ENCODE results near the gene SRGAP3.

Gene SRGAP3

GRCh38 chr3:9196020-9196419 is 53.4 kb downstream of the SRGAP3 start:
- H3K4me2 ChIP-seq (ENCODE audit: low read length), result no peak overlapping the region
- no peak overlapping the region for H3K9ac ChIP-seq (ENCODE audit: low read depth, low read length)
- H3K36me3 ChIP-seq (ENCODE audit: insufficient read depth, low read length), result no peaks in the 10 kb centered on the region
- H3K4me3 ChIP-seq (ENCODE audit: low read length), result no peak overlapping the region
- no peaks in the 10 kb centered on the region for H3K4me1 ChIP-seq (ENCODE audit: control insufficient read depth, insufficient read depth, low read length)
- H3K27me3 ChIP-seq (ENCODE audit: control insufficient read depth, insufficient read depth, low read length), result peaks cover 10% of the 10 kb centered on the region
- no peaks in the 10 kb centered on the region for H3K9me3 ChIP-seq (replicated peaks; ENCODE audit: low read length)

DNA sequence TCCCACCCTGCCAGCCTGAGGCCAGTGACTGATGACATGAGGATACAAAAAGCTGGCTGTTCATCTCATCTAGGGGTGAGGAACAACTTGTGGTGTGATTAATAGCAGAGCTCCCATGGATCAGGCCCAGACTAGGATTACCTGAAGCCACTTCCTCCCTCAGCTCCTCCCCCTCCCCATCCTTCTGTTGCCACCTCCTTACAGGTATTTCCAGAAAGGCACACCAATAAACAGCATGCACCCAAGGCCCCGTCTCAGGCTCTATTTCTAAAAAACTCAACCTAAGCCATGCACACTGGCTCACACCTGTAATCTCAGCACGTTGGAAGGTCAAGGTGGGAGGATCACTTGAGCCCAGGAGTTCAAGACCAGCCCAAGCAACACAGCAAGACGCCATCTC is 54.1 kb downstream of the SRGAP3 start:
- Histone ChIP-seq H3K27me3 (ENCODE audit: control insufficient read depth, insufficient read depth, low read length) (peaks cover 10% of the 10 kb centered on the region), H3K4me3 (ENCODE audit: low read length) (no peak overlapping the region), H3K4me2 (ENCODE audit: low read length) (no peak overlapping the region), H3K4me1 (ENCODE audit: control insufficient read depth, insufficient read depth, low read length) (no peaks in the 10 kb centered on the region), H3K36me3 (ENCODE audit: insufficient read depth, low read length) (no peaks in the 10 kb centered on the region), H3K9ac (ENCODE audit: low read depth, low read length) (no peak overlapping the region), H3K9me3 (replicated peaks; ENCODE audit: low read length) (no peaks in the 10 kb centered on the region)

GRCh38 chr3:9194509-9195184 is 54.8 kb downstream of the SRGAP3 start:
- Histone ChIP-seq H3K27me3 (ENCODE audit: control insufficient read depth, insufficient read depth, low read length) (peaks cover 10% of the 10 kb centered on the region), H3K4me2 (ENCODE audit: low read length) (no peak overlapping the region), H3K36me3 (ENCODE audit: insufficient read depth, low read length) (no peaks in the 10 kb centered on the region), H3K4me1 (ENCODE audit: control insufficient read depth, insufficient read depth, low read length) (no peaks in the 10 kb centered on the region), H3K9ac (ENCODE audit: low read depth, low read length) (no peak overlapping the region), H3K4me3 (ENCODE audit: low read length) (no peak overlapping the region), H3K9me3 (replicated peaks; ENCODE audit: low read length) (no peaks in the 10 kb centered on the region)

DNA sequence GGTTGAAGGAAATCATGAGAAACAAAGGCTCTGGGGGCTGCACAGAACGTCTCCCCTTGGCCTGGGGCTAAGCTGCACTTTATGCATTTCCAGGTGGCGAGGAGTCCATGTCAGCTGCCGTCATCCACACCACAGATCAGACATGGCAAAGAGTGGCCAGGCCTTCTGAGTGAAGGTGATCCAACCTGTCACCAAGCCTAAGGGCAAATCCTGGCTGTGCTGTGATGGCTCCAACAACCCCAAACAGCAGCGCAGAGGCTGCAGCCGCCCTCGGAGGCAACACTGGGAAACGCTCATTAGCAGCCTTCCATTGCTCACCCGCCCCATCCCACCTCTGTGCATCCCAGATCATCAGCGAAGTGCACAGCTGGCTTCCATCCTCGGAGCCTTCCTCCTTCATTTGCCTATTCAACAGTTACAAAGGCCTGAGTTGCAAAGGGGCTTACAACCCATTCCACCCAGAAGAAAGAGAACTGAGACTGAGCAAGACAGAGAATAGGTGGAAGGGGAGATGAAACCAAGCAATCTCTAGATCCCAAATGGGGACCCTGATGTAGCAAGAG is 55.7 kb downstream of the SRGAP3 start:
- no peaks in the 10 kb centered on the region for H3K36me3 ChIP-seq (ENCODE audit: insufficient read depth, low read length)
- no peak overlapping the region for H3K9ac ChIP-seq (ENCODE audit: low read depth, low read length)
- no peak overlapping the region for H3K4me2 ChIP-seq (ENCODE audit: low read length)
- H3K4me3 ChIP-seq (ENCODE audit: low read length), result no peak overlapping the region
- H3K4me1 ChIP-seq (ENCODE audit: control insufficient read depth, insufficient read depth, low read length), result no peaks in the 10 kb centered on the region
- H3K9me3 ChIP-seq (replicated peaks; ENCODE audit: low read length), result no peaks in the 10 kb centered on the region
- peaks cover 15% of the 10 kb centered on the region for H3K27me3 ChIP-seq (ENCODE audit: control insufficient read depth, insufficient read depth, low read length)

DNA sequence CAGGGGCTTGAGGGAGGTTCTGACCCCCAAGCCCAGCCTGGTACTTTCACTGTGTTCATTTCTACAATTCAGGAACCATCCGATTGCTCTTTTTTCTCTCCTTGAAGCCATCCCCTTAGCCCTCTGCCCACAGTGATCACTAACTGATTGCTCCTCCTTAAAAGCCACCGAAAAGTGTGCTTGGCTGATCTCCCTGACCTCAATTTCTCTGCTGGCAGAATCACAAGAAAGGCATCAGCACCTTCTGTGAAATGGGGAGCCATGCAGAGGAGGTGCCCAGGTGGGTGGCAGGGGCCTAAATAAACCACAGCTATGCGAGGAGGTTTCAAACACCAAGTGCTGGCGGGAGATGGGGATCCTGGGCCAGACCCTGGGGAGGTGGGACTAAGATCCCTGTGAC is 56.2 kb downstream of the SRGAP3 start:
- Histone ChIP-seq H3K9ac (ENCODE audit: low read depth, low read length) (no peak overlapping the region), H3K27me3 (ENCODE audit: control insufficient read depth, insufficient read depth, low read length) (peaks cover 18% of the 10 kb centered on the region), H3K9me3 (replicated peaks; ENCODE audit: low read length) (no peaks in the 10 kb centered on the region), H3K36me3 (ENCODE audit: insufficient read depth, low read length) (no peaks in the 10 kb centered on the region), H3K4me3 (ENCODE audit: low read length) (no peak overlapping the region), H3K4me1 (ENCODE audit: control insufficient read depth, insufficient read depth, low read length) (no peaks in the 10 kb centered on the region), H3K4me2 (ENCODE audit: low read length) (no peak overlapping the region)

DNA sequence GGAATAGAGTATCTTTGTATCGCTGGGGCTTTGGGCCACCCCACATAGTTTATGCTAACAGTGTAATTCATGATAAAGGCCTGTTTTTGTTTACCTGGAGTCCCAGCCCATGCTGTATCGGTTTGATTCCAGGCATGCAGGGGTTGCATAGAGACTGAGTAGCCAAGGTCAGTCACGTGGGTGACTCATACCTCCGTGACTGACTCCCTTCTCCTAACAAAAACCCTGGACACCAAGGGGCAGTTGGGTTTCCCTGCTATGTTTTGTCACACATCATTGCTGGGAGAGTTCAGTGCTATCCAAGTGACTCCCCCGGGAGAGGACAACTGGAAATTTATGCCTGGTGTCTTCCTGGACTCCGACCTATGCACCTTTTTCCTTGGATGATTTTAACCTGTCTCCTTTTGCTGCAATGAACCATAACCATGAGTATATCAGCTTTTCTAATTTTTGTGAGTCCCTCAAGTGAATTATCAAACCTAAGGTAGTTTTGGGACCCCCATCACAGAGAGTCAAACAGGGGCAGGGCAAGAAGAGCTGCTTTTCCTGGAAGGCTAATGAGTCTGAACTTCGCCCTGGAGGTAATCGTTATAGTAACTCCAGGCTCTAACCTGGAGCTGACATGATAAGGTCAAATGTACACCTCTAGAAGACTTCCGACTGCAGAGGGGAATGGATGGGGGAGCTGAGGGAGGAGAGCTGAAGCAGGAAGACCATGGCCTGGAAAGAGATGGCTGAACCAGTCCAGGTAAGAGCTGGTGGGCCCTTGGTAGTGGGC is 57.0 kb downstream of the SRGAP3 start:
- no peaks in the 10 kb centered on the region for H3K9me3 ChIP-seq (replicated peaks; ENCODE audit: low read length)

GRCh38 chr3:9190276-9190675 is 59.2 kb downstream of the SRGAP3 start:
- Histone ChIP-seq H3K4me3 (ENCODE audit: low read length) (no peak overlapping the region), H3K4me2 (ENCODE audit: low read length) (no peak overlapping the region), H3K4me1 (ENCODE audit: control insufficient read depth, insufficient read depth, low read length) (no peaks in the 10 kb centered on the region), H3K9me3 (replicated peaks; ENCODE audit: low read length) (no peaks in the 10 kb centered on the region), H3K9ac (ENCODE audit: low read depth, low read length) (no peak overlapping the region), H3K27me3 (ENCODE audit: control insufficient read depth, insufficient read depth, low read length) (peaks cover 30% of the 10 kb centered on the region), H3K36me3 (ENCODE audit: insufficient read depth, low read length) (no peaks in the 10 kb centered on the region)

More for the DNA sequence above, 57.0 kb downstream of the SRGAP3 start:
- Histone ChIP-seq H3K9ac (ENCODE audit: low read depth, low read length) (no peak overlapping the region), H3K36me3 (ENCODE audit: insufficient read depth, low read length) (no peaks in the 10 kb centered on the region), H3K4me3 (ENCODE audit: low read length) (no peak overlapping the region), H3K4me1 (ENCODE audit: control insufficient read depth, insufficient read depth, low read length) (no peaks in the 10 kb centered on the region), H3K4me2 (ENCODE audit: low read length) (no peak overlapping the region), H3K27me3 (ENCODE audit: control insufficient read depth, insufficient read depth, low read length) (peaks cover 21% of the 10 kb centered on the region)

DNA sequence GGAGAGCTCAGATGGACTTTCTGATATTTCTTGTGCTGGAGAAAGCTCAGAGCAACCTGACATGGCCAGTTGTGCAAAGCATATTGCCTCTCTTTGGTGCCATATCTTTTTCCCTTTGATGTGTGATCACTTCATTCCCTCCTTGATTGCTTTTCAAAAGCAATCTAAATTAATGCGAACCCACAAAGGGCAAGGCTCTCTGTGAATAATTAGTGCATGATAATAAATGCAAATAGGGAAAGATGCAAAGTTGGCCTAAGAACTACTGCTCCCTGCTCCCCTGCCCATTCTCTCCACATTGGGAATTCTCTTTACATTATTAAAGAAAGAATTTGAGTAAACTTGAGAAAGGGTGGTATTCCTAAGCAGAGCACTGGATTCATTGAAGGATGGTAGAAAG is 60.9 kb downstream of the SRGAP3 start:
- H3K27me3 ChIP-seq (ENCODE audit: control insufficient read depth, insufficient read depth, low read length), result peaks cover 35% of the 10 kb centered on the region
- H3K9me3 ChIP-seq (replicated peaks; ENCODE audit: low read length), result no peaks in the 10 kb centered on the region
- no peak overlapping the region for H3K4me2 ChIP-seq (ENCODE audit: low read length)
- H3K36me3 ChIP-seq (ENCODE audit: insufficient read depth, low read length), result no peaks in the 10 kb centered on the region
- H3K9ac ChIP-seq (ENCODE audit: low read depth, low read length), result no peak overlapping the region
- H3K4me3 ChIP-seq (ENCODE audit: low read length), result no peak overlapping the region
- H3K4me1 ChIP-seq (ENCODE audit: control insufficient read depth, insufficient read depth, low read length), result no peaks in the 10 kb centered on the region

DNA sequence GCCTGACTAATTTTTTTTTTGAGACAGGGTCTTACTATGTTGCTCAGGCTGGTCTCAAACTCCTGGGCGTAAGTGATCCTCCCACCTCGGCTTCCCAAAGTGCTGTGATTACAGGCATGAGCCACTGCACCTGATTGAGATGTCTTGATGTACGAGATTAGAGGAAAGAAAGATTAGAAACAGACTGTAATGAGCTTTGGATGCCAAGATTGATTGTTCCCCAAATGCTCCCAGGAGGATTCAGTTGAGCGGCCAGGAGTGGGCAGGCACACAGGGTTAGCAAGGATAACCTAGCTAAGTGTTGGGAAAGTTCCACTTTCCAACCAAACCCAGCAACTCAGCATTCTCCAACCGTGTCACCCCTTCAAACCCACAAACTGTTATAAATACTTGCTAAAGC is 63.7 kb downstream of the SRGAP3 start:
- Histone ChIP-seq H3K4me3 (ENCODE audit: low read length) (no peak overlapping the region), H3K9ac (ENCODE audit: low read depth, low read length) (no peak overlapping the region), H3K4me2 (ENCODE audit: low read length) (no peak overlapping the region), H3K9me3 (replicated peaks; ENCODE audit: low read length) (no peaks in the 10 kb centered on the region), H3K4me1 (ENCODE audit: control insufficient read depth, insufficient read depth, low read length) (no peaks in the 10 kb centered on the region), H3K27me3 (ENCODE audit: control insufficient read depth, insufficient read depth, low read length) (peaks cover 40% of the 10 kb centered on the region), H3K36me3 (ENCODE audit: insufficient read depth, low read length) (no peaks in the 10 kb centered on the region)

DNA sequence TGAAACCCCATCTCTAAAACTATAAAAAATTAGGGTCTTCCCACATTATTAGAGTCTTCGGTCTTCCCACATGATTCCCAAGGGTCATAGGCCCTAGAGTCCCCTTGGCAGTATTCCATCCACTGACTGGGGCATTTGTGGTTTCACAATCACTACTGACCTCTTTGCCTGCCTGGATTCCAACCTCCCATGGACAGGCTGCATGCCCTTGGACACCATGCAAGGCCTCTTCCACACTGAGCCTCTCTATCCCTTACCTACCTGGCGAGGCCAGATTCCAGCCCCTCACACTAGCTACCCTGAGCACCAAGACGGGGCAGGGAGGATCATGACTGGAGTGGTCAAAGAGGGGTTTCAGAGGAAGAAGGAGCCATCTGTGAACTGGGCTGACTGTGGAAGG is 64.4 kb downstream of the SRGAP3 start:
- H3K9me3 ChIP-seq (replicated peaks; ENCODE audit: low read length), result no peaks in the 10 kb centered on the region
- no peaks in the 10 kb centered on the region for H3K4me1 ChIP-seq (ENCODE audit: control insufficient read depth, insufficient read depth, low read length)
- H3K36me3 ChIP-seq (ENCODE audit: insufficient read depth, low read length), result no peaks in the 10 kb centered on the region

GRCh38 chr3:9184461-9184835 is 65.0 kb downstream of the SRGAP3 start:
- H3K9ac ChIP-seq (ENCODE audit: low read depth, low read length), result no peak overlapping the region
- no peaks in the 10 kb centered on the region for H3K9me3 ChIP-seq (replicated peaks; ENCODE audit: low read length)
- H3K4me1 ChIP-seq (ENCODE audit: control insufficient read depth, insufficient read depth, low read length), result no peaks in the 10 kb centered on the region
- no peak overlapping the region for H3K4me2 ChIP-seq (ENCODE audit: low read length)
- no peak overlapping the region for H3K4me3 ChIP-seq (ENCODE audit: low read length)
- no peaks in the 10 kb centered on the region for H3K36me3 ChIP-seq (ENCODE audit: insufficient read depth, low read length)
- peaks cover 38% of the 10 kb centered on the region for H3K27me3 ChIP-seq (ENCODE audit: control insufficient read depth, insufficient read depth, low read length)

More for the DNA sequence above, 64.4 kb downstream of the SRGAP3 start:
- Histone ChIP-seq H3K4me2 (ENCODE audit: low read length) (no peak overlapping the region), H3K27me3 (ENCODE audit: control insufficient read depth, insufficient read depth, low read length) (peaks cover 40% of the 10 kb centered on the region), H3K4me3 (ENCODE audit: low read length) (no peak overlapping the region), H3K9ac (ENCODE audit: low read depth, low read length) (no peak overlapping the region)

Measured in skeletal muscle satellite cell (primary cell).